ELF-1 (cell line): ENCODE measurements around the gene RNF146.
"Not testable (repeated sequence)": the region's sequence is repeated elsewhere in the genome, so short reads cannot be mapped to it uniquely, and the experiment has no call there.

ENCODE experiments used
- DNase-seq: peaks from one replicate; pipeline ENCODE4 v3.0.0-alpha.2; 2016; ENCODE audit warnings: low read depth, low spot score

The RNF146 gene

GRCh38 chr6:127288705-127289104, 22.0 kb downstream of the RNF146 start:
- no peak for DNase-seq

- no peak for DNase-seq
Measured at GRCh38 chr6:127289934-127290333, 23.3 kb downstream of the RNF146 start.

GRCh38 chr6:127290391-127291265, 24.0 kb downstream of the RNF146 start:
- DNase-seq = no peak

GRCh38 chr6:127291495-127291894, 24.8 kb downstream of the RNF146 start:
- no peak for DNase-seq

GRCh38 chr6:127297502-127298070, 30.9 kb downstream of the RNF146 start:
- peak; percentile 45 for DNase-seq

GRCh38 chr6:127298475-127298874, 31.8 kb downstream of the RNF146 start:
- no peak for DNase-seq

- no peak for DNase-seq
Measured at GRCh38 chr6:127299522-127300240, 33.0 kb downstream of the RNF146 start.

- peak; percentile 2 for DNase-seq
Measured at GRCh38 chr6:127300411-127300810, 33.7 kb downstream of the RNF146 start.

- DNase-seq = no peak
Measured at GRCh38 chr6:127301199-127301700, 34.6 kb downstream of the RNF146 start.

GRCh38 chr6:127302728-127303660, 36.3 kb downstream of the RNF146 start:
- no peak for DNase-seq

GRCh38 chr6:127303917-127304316, 37.3 kb downstream of the RNF146 start:
- no peak for DNase-seq

GRCh38 chr6:127305741-127306140, 39.1 kb downstream of the RNF146 start:
- DNase-seq = no peak

- DNase-seq = no peak
Measured at GRCh38 chr6:127317388-127318128, 50.9 kb downstream of the RNF146 start.

GRCh38 chr6:127319686-127320085, 53.0 kb downstream of the RNF146 start:
- no peak for DNase-seq

GRCh38 chr6:127328043-127328609, 61.5 kb downstream of the RNF146 start:
- no peak for DNase-seq

GRCh38 chr6:127331256-127331655, 64.6 kb downstream of the RNF146 start:
- not testable (repeated sequence) for DNase-seq

- peak; percentile 16 for DNase-seq
Measured at GRCh38 chr6:127332383-127332961, 65.8 kb downstream of the RNF146 start.
